ENCODE measurements around the gene CRIP1. TPM values are rescaled to one million over a fixed set of nuclear protein-coding genes. Genes with fewer than 3 reads are reported as not detected.
A peak's percentile ranks its signal among the peaks of the same experiment; 100 is the strongest.

Gene CRIP1
- total RNA-seq, 1 experiment from 2014 or later: 6.9 TPM

DNA sequence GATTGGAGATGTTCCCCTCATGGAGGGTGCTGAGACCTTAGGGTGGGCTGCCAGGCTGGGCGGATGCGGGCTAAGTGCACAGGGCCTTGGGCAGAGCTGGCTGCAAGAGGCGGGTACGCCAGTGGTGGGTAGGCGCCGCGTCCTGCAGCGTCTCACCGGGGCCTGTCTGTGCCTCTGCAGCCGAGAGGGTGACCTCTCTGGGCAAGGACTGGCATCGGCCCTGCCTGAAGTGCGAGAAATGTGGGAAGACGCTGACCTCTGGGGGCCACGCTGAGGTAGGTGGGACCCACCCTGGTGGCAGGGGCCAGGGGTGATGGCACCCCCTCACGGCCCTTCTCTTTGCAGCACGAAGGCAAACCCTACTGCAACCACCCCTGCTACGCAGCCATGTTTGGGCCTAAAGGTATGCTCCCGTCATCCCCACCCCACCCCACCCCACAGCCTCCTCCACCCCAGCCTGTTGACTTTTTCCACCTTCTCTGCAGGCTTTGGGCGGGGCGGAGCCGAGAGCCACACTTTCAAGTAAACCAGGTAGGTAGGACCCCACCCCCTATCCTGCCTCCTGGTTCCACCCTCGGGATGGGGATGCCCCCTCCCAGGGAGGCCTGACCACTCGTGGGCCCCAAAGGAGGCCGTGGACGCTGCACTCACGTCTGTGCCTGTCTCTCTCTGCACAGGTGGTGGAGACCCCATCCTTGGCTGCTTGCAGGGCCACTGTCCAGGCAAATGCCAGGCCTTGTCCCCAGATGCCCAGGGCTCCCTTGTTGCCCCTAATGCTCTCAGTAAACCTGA lies 1.5 kb downstream of the CRIP1 start:
- no peak overlapping the region for H2BK12ac ChIP-seq (ENCODE audit: insufficient read length, low read depth, low read length)
- no peak overlapping the region for H3K23ac ChIP-seq (ENCODE audit: insufficient read length, low read depth, low read length)
- H3K4ac ChIP-seq (ENCODE audit: low read depth, low read length): no peak overlapping the region
- H2BK15ac ChIP-seq (ENCODE audit: low read depth, low read length): no peak overlapping the region
- DNase-seq: no peak
- TF ChIP-seq, protein P1, sequence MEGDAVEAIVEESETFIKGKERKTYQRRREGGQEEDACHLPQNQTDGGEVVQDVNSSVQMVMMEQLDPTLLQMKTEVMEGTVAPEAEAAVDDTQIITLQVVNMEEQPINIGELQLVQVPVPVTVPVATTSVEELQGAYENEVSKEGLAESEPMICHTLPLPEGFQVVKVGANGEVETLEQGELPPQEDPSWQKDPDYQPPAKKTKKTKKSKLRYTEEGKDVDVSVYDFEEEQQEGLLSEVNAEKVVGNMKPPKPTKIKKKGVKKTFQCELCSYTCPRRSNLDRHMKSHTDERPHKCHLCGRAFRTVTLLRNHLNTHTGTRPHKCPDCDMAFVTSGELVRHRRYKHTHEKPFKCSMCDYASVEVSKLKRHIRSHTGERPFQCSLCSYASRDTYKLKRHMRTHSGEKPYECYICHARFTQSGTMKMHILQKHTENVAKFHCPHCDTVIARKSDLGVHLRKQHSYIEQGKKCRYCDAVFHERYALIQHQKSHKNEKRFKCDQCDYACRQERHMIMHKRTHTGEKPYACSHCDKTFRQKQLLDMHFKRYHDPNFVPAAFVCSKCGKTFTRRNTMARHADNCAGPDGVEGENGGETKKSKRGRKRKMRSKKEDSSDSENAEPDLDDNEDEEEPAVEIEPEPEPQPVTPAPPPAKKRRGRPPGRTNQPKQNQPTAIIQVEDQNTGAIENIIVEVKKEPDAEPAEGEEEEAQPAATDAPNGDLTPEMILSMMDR (conservative IDR thresholded peaks at IDR 0.05): no peak
- H3K27ac ChIP-seq (ENCODE audit: insufficient read length, low read depth, low read length): no peak overlapping the region
- H3K27me3 ChIP-seq (ENCODE audit: insufficient read depth, low read length): peaks cover 26% of the 10 kb centered on the region; the same call in 1 of the 2 replicates
- Mint-ChIP-seq H3K4me3 (peak overlapping the region; percentile 12 to 56; a peak in 3 of 5 replicates), H3K9me3 (peaks cover 0 to 4% of the 10 kb centered on the region in 2 experiments; a peak in 1 of 5 replicates), H3K27me3 (ENCODE audit: low read depth) (peaks cover 57% of the 10 kb centered on the region), H3K27ac (no peak overlapping the region), H3K4me1 (peaks cover 4 to 14% of the 10 kb centered on the region in 2 experiments), H3K36me3 (ENCODE audit: insufficient read depth in 1 of 3, low read depth in 3 of 3) (peaks cover 0 to under 1% (median 0%) of the 10 kb centered on the region in 3 experiments; a peak in 2 of 7 replicates)
- H3K14ac ChIP-seq (ENCODE audit: insufficient read depth, low read length): no peak overlapping the region
- H2BK120ac ChIP-seq (ENCODE audit: low read depth, low read length, poor library complexity, severe bottlenecking): no peak overlapping the region
- no peak overlapping the region for H2BK20ac ChIP-seq (ENCODE audit: low read depth, low read length, poor library complexity, severe bottlenecking)
- no peak overlapping the region for H3T11ph ChIP-seq (ENCODE audit: low read length)
- H3K56ac ChIP-seq (ENCODE audit: insufficient read length, low read depth, low read length): no peak overlapping the region
- H3K9me3 ChIP-seq (ENCODE audit: control insufficient read depth, low read depth, low read length): no peaks in the 10 kb centered on the region
- no peaks in the 10 kb centered on the region for H3K79me1 ChIP-seq (ENCODE audit: insufficient read depth, low read depth, low read length, poor library complexity, severe bottlenecking)
- no peaks in the 10 kb centered on the region for H3K4me1 ChIP-seq (ENCODE audit: insufficient read depth, low read length)
- no peak overlapping the region for H2AFZ ChIP-seq (ENCODE audit: low read length)
- H3K79me2 ChIP-seq (ENCODE audit: insufficient read depth, low read length): no peaks in the 10 kb centered on the region
- no CpG with 5 or more reads among the region's 26 CpGs for WGBS (ENCODE audit: extremely low coverage, insufficient read length, low lambda C conversion rate)
- peaks cover 6% of the 10 kb centered on the region for H3K23me2 ChIP-seq (ENCODE audit: insufficient read length, low read depth, low read length, poor library complexity, severe bottlenecking)
- no peak overlapping the region for H3K18ac ChIP-seq (ENCODE audit: insufficient read length, low read depth, low read length)
- no peak overlapping the region for H2AK5ac ChIP-seq (ENCODE audit: insufficient read length, low read length)
- H4K20me1 ChIP-seq (ENCODE audit: control insufficient read depth, insufficient read depth, insufficient read length): no peaks in the 10 kb centered on the region
- H3K4me2 ChIP-seq (ENCODE audit: insufficient read depth, insufficient read length, low read length): no peak overlapping the region
- H4K91ac ChIP-seq (ENCODE audit: insufficient read length, low read depth, low read length): no peak overlapping the region
- H3K9ac ChIP-seq (ENCODE audit: extremely low read depth, insufficient read length, low read length): no peak overlapping the region
- H4K8ac ChIP-seq (replicated peaks; ENCODE audit: insufficient read length, low read depth, low read length): no peak overlapping the region
- H2BK5ac ChIP-seq (ENCODE audit: insufficient read length, low read length): no peak overlapping the region
- no peak overlapping the region for H4K5ac ChIP-seq (ENCODE audit: insufficient read length, low read depth, low read length)
